Ovary (tissue), 9 donors: Measurements from ENCODE around the gene F3. TPM values are rescaled to one million over a fixed set of nuclear protein-coding genes. Genes with fewer than 3 reads are reported as not detected.

Source experiments
- DNase-seq, 5 donors: peaks; one replicate each; pipeline ENCODE4 v3.0.0-alpha.2; 2019 to 2020
- H3K27ac ChIP-seq, 2 donors: fragments of 200-600 bp; one replicate each; pipeline versions ENCODE4 v1.5.1 to v1.8.0; 2019 to 2022
- H3K27me3 ChIP-seq: fragments of 200-600 bp; one replicate; pipeline ENCODE4 v1.8.0; 2022
- H3K36me3 ChIP-seq: fragments of 200-600 bp; sonication (generic); one replicate; pipeline ENCODE4 v1.5.1; 2019
- H3K4me1 ChIP-seq: one replicate; pipeline ENCODE4 v1.8.1; 2013; ENCODE audit warnings: mild to moderate bottlenecking, moderate library complexity; ENCODE audit not compliant: insufficient read depth
- H3K4me3 ChIP-seq: fragments of 200-600 bp; sonication (generic); one replicate; pipeline ENCODE4 v1.5.1; 2017
- H3K9me3 ChIP-seq, 2 donors: fragments of 200-600 bp in 1 of 2; sonication (generic) in 1 of 2; one replicate each; pipeline versions ENCODE4 v1.5.1 to v1.8.1; 2013 to 2019; ENCODE audit warnings: mild to moderate bottlenecking in 1 of 2, moderate library complexity in 1 of 2
- EP300 ChIP-seq: sonication (generic); formaldehyde crosslinking; IDR thresholded peaks from one replicate; pipeline ENCODE4 v1.6.1; 2017; ENCODE audit warnings: antibody characterized with exemption
- POLR2A ChIP-seq: fragments of 450-650 bp; IDR thresholded peaks from one replicate; pipeline ENCODE4 v1.6.1; 2017; ENCODE audit warnings: antibody characterized with exemption, mild to moderate bottlenecking, moderate library complexity
- WGBS, 3 donors: extraction: QIAGEN DNeasy Blood & Tissue Kit in 1 of 3; methylation state at CpG; one replicate each; pipeline versions ENCODE4 v1.1.5 to v1.1.7; 2013 to 2017; 5-methylcytosine and 5-hydroxymethylcytosine counted together
- intact Hi-C, 4 donors: fragments of 100-400 bp; cut with DNase I; formaldehyde crosslinking; loops; one replicate each; pipeline versions ENCODE4 v1.11.0 to v1.15.1; 2022 to 2023
- polyA plus RNA-seq, 2 donors: library from polyadenylated mRNA; stranded (reverse); fragments of 200-250 nt in 1 of 2; fragments of 350-450 nt in 1 of 2; fragmentation: Illumina TruSeq in 1 of 2; extraction: RNeasy Lipid Tissue Mini Kit (QIAGEN cat#74804) in 1 of 2; gene quantifications; one replicate each; pipeline ENCODE4 v1.2.3, GENCODE V29; 2013 to 2014
- total RNA-seq, 7 donors: library from RNA; depleted of rRNA in 2 of 7; stranded (reverse); fragments of >200 nt in 2 of 7; fragmentation: NEBNext Ultra II Directional in 3 of 7; extraction: Animal tissue kit (Norgen Biotek cat#: 25700) in 3 of 7; gene quantifications; one replicate each; pipeline versions ENCODE4 v1.1.0 to v1.2.4, GENCODE V29; 2016 to 2023
- TF ChIP-seq, protein P1 (sequence below), 3 donors: fragments of 450-650 bp in 2 of 3; fragments of 200-600 bp in 1 of 3; IDR thresholded peaks; one replicate each; pipeline versions ENCODE4 v1.5.1 to v1.8.0; 2016 to 2022; ENCODE audit warnings: antibody characterized with exemption in 3 of 3, mild to moderate bottlenecking in 1 of 3
- donor health status: DM: no; HTN: no; CAD: no; lungs with moderate emphysema.
- donor health status: DM: no; HTN: no; CAD: no.
- donor health status: Bipolar disorder and iron deficiency.
- donor health status: DM: yes; HTN: yes; CAD: no.
- donor health status: DM: no; HTN: no; CAD: no.
- donor health status: DM: yes; HTN: yes; CAD: no.

The F3 gene
- total and polyA plus RNA-seq, 9 donors = 29.0 to 365 (median 92.4) TPM

DNA sequence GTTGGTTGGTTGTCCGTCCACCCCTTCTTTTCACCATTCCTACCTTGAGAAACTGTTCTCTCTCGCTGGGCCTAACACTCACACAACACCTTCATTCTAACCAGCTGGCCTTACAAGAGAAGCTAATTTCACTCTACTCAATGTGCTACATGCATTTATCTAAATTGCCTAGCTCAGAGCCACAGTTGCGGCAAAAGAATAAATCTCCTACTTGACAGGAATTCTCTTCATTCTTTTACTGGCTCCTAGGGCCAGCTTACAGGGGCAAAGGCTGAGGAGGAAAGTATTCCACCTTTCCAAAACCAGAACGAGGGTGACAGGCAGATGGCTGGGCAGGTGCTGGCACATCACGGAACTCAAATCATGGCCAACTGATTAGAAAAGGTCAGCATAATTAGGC is 6.5 kb downstream of the F3 start:
- intact Hi-C loops = loop anchor here in 2 of 4 donors (5.0 kb wide), 2 partner anchors 62 to 262 kb away; no protein-coding TSS in a partner anchor

DNA sequence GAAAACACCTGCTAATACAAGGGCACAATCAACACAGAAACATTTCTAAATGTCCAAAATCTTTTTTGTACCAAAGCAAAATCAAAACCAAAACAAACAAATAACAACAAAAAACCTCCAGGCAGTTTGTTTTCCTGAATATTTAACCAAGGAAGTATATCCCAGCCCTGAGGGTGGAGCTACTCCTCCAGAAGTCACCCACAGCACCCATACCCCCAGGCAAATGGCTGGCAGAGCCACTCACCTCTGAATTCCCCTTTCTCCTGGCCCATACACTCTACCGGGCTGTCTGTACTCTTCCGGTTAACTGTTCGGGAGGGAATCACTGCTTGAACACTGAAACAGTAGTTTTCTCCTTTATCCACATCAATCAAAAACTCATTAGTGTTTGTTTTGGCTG is 9.5 kb downstream of the F3 start:
- no peaks in the 10 kb centered on the region for H3K36me3 ChIP-seq
- intact Hi-C loops = loop anchor here in 1 of 4 donors (5.0 kb wide), 1 partner anchor 65 kb away; no protein-coding TSS in a partner anchor

More for the DNA sequence above, 6.5 kb downstream of the F3 start:
- Histone ChIP-seq H3K4me1 (peaks cover 4% of the 10 kb centered on the region), H3K27ac (no peak overlapping the region), H3K36me3 (no peaks in the 10 kb centered on the region), H3K27me3 (no peaks in the 10 kb centered on the region), H3K9me3 (no peaks in the 10 kb centered on the region), H3K4me3 (no peak overlapping the region)
- TF ChIP-seq, protein P1, sequence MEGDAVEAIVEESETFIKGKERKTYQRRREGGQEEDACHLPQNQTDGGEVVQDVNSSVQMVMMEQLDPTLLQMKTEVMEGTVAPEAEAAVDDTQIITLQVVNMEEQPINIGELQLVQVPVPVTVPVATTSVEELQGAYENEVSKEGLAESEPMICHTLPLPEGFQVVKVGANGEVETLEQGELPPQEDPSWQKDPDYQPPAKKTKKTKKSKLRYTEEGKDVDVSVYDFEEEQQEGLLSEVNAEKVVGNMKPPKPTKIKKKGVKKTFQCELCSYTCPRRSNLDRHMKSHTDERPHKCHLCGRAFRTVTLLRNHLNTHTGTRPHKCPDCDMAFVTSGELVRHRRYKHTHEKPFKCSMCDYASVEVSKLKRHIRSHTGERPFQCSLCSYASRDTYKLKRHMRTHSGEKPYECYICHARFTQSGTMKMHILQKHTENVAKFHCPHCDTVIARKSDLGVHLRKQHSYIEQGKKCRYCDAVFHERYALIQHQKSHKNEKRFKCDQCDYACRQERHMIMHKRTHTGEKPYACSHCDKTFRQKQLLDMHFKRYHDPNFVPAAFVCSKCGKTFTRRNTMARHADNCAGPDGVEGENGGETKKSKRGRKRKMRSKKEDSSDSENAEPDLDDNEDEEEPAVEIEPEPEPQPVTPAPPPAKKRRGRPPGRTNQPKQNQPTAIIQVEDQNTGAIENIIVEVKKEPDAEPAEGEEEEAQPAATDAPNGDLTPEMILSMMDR (IDR thresholded peaks at IDR 0.05) = no peak
- no peak for TF ChIP-seq EP300
- TF ChIP-seq POLR2A = no peak
- WGBS, 3 donors = 92 to 95% (median 93%) methylated on average over 5 of the region's 5 CpGs
- no peak for DNase-seq

DNA sequence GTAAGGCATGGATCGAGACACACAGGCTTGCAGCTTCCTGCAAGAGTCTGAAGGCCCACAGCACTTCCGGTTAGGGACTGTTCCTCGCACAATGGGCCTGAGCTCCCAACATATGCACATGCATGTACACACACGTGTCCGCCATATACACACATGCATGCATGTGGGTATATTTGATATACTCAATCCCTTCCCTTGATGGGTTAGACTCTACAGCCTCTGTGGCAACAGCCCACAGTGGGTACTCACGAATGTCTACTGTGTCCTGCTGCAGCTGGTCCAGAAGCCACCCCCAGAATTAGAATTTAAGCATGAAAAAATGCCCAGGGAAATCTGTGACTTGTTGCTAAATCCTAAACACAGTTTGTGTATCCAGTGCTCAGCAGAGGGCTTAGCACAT is 9.9 kb downstream of the F3 start:
- Histone ChIP-seq H3K4me1 (peaks cover 2% of the 10 kb centered on the region), H3K27ac (no peak overlapping the region), H3K36me3 (no peaks in the 10 kb centered on the region), H3K9me3 (no peaks in the 10 kb centered on the region), H3K27me3 (no peaks in the 10 kb centered on the region), H3K4me3 (no peak overlapping the region)
- DNase-seq = no peak
- no peak for TF ChIP-seq EP300
- no peak for TF ChIP-seq POLR2A
- TF ChIP-seq, protein P1 (IDR thresholded peaks at IDR 0.05) = no peak
- WGBS, 3 donors = 75 to 97% (median 96%) methylated on average over 6 of the region's 6 CpGs
- intact Hi-C loops = loop anchor here in 1 of 4 donors (5.0 kb wide), 1 partner anchor 66 kb away; no protein-coding TSS in a partner anchor

More for the DNA sequence above, 9.5 kb downstream of the F3 start:
- Histone ChIP-seq H3K27me3 (no peaks in the 10 kb centered on the region), H3K4me1 (peaks cover 2% of the 10 kb centered on the region), H3K4me3 (no peak overlapping the region), H3K9me3 (no peaks in the 10 kb centered on the region), H3K27ac (no peak overlapping the region)
- TF ChIP-seq EP300 = no peak
- no peak for TF ChIP-seq POLR2A
- TF ChIP-seq, protein P1 (IDR thresholded peaks at IDR 0.05) = no peak
- WGBS, 3 donors = 70 to 93% (median 87%) methylated on average over 3 of the region's 3 CpGs
- no peak for DNase-seq

DNA sequence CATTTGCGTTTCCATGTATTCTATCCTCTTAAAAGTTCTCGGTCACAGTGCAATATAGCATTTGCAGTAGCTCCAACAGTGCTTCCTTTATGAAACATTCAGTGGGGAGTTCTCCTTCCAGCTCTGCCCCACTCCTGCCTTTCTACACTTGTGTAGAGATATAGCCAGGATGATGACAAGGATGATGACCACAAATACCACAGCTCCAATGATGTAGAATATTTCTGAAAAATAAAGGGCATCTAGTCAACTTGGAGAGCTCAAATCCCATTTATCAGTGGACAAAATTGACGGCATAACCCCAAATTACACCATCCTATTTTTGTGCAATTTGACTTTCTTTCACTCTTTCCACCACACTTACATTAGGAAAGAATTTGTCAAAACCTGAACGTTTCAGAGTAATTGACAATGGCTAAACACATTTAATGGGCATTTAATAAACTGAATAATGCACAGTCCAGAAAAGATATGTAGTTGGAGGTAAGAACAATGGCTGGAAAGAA is 11.1 kb downstream of the F3 start:
- Histone ChIP-seq H3K9me3 (no peaks in the 10 kb centered on the region), H3K27ac (no peak overlapping the region), H3K36me3 (no peaks in the 10 kb centered on the region), H3K4me3 (no peak overlapping the region), H3K4me1 (peaks cover 2% of the 10 kb centered on the region), H3K27me3 (no peaks in the 10 kb centered on the region)
- whole genome bisulfite sequencing, 3 donors = 81 to 89% (median 87%) methylated on average over 4 of the region's 4 CpGs
- TF ChIP-seq POLR2A (no peak), EP300 (no peak)
- TF ChIP-seq, protein P1 (IDR thresholded peaks at IDR 0.05) = no peak
- DNase-seq = no peak
- intact Hi-C loops = loop anchor here in 1 of 4 donors (5.0 kb wide), 1 partner anchor 67 kb away; no protein-coding TSS in a partner anchor
